GM23248 (cell line): Measurements from ENCODE around the gene RRAS2. TPM values are rescaled to one million over a fixed set of nuclear protein-coding genes. Genes with fewer than 3 reads are reported as not detected.

Experiments used
- DNase-seq: peaks from one replicate; pipeline ENCODE4 v3.0.0-alpha.2; 2015
- H2AFZ ChIP-seq: fragments of 200-600 bp; sonication (generic); 2 replicates; pipeline ENCODE4 v1.6.1; 2016; ENCODE audit warnings: antibody characterized with exemption
- H3F3A ChIP-seq: fragments of 200-600 bp; sonication (generic); 2 replicates; pipeline ENCODE4 v1.6.1; 2016; ENCODE audit warnings: mild to moderate bottlenecking, antibody characterized with exemption, mixed run types; ENCODE audit not compliant: insufficient read depth
- H3K27ac ChIP-seq: fragments of 200-600 bp; sonication (generic); 2 replicates; pipeline ENCODE4 v1.5.1; 2016; ENCODE audit warnings: mild to moderate bottlenecking
- H3K27me3 ChIP-seq: fragments of 200-600 bp; sonication (generic); replicated peaks from 2 replicates; pipeline ENCODE4 v1.6.1; 2016; ENCODE audit warnings: mild to moderate bottlenecking; ENCODE audit not compliant: insufficient read depth
- H3K36me3 ChIP-seq: fragments of 200-600 bp; sonication (generic); 2 replicates; pipeline ENCODE4 v1.6.1; 2016; ENCODE audit warnings: low read depth, mild to moderate bottlenecking
- H3K4me1 ChIP-seq: fragments of 200-600 bp; sonication (generic); 2 replicates; pipeline ENCODE4 v1.6.1; 2016; ENCODE audit warnings: mild to moderate bottlenecking; ENCODE audit not compliant: insufficient read depth
- H3K4me2 ChIP-seq: fragments of 200-600 bp; sonication (generic); one replicate; pipeline ENCODE4 v1.6.1; 2016; ENCODE audit warnings: mild to moderate bottlenecking; ENCODE audit not compliant: unreplicated experiment
- H3K4me3 ChIP-seq: fragments of 200-600 bp; sonication (generic); 2 replicates; pipeline ENCODE4 v1.5.1; 2016; ENCODE audit warnings: mild to moderate bottlenecking
- H3K79me2 ChIP-seq: fragments of 200-600 bp; sonication (generic); 2 replicates; pipeline ENCODE4 v1.6.1; 2016; ENCODE audit warnings: mild to moderate bottlenecking; ENCODE audit not compliant: insufficient read depth
- H3K9ac ChIP-seq: fragments of 200-600 bp; sonication (generic); 2 replicates; pipeline ENCODE4 v1.6.1; 2016; ENCODE audit warnings: mild to moderate bottlenecking
- H3K9me2 ChIP-seq: fragments of 200-600 bp; sonication (generic); 2 replicates; pipeline ENCODE4 v1.6.1; 2016; ENCODE audit warnings: mixed run types, mild to moderate bottlenecking, moderate library complexity; ENCODE audit not compliant: insufficient read depth
- H3K9me3 ChIP-seq: fragments of 200-600 bp; sonication (generic); one replicate; pipeline ENCODE4 v1.6.1; 2017; ENCODE audit warnings: low read depth
- H4K20me1 ChIP-seq: fragments of 200-600 bp; sonication (generic); 2 replicates; pipeline ENCODE4 v1.6.0; 2016; ENCODE audit not compliant: insufficient read depth
- EZH2 ChIP-seq: fragments of 200-600 bp; sonication (generic); IDR thresholded peaks from 2 replicates; pipeline ENCODE4 v1.6.1; 2018; ENCODE audit warnings: antibody characterized with exemption, mild to moderate bottlenecking; ENCODE audit not compliant: insufficient read depth, poor library complexity, severe bottlenecking
- EZH2phosphoT487 ChIP-seq: fragments of 200-600 bp; sonication (generic); IDR thresholded peaks from 2 replicates; pipeline ENCODE4 v1.6.1; 2018; ENCODE audit warnings: antibody characterized with exemption, moderate library complexity, mild to moderate bottlenecking, low read depth; ENCODE audit not compliant: insufficient read depth
- WGBS, 2 experiments: methylation state at CpG; one replicate each; pipeline ENCODE4 v1.1.6; 2015 to 2017; ENCODE audit warnings: low lambda C conversion rate in 2 of 2, low coverage in 1 of 2; ENCODE audit errors: missing lambda C conversion rate in 2 of 2; 5-methylcytosine and 5-hydroxymethylcytosine counted together
- in situ Hi-C: fragments of 300-500 bp; cut with MboI; formaldehyde crosslinking; loops from 2 replicates; pipeline ENCODE4 v1.15.0; 2020
- polyA plus RNA-seq: library from polyadenylated mRNA; unstranded; fragments of >200 nt; fragmentation: Nextera tagmentation; extraction: Ambion mirVana; gene quantifications from 2 replicates; pipeline ENCODE4 v1.2.1, GENCODE V29; 2016
- total RNA-seq: library from RNA; depleted of rRNA; stranded (reverse); fragments of >200 nt; shearing (Covaris generic); gene quantifications from 2 replicates; pipeline ENCODE4 v1.2.3, GENCODE V29; 2014

Gene RRAS2
- total and polyA plus RNA-seq, 2 experiments from 2014 or later = 268 to 382 TPM

DNA sequence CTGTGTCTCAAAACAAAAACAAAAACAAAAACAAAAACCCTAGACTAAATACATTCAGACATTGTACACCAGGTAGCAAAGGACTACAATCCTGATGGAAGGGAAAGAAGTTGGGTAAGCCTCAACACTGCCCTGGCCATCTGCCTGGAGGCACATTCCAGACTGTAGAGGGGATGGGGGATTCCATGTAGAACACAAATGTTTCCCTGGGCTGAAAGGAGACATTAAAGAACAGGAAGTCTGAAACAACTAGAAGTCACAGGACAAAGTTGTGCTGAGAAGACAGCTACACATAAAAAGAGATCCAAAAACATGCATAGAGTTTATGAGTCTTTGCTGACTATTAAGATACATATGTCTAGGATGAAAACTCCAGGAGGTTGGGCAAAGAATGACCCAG is 83.9 kb downstream of the RRAS2 start:
- no peak for DNase-seq
- Histone ChIP-seq H3K27ac (0 out of 2 replicates have a peak overlapping the region, but pooled peaks have one; percentile 1), H3K4me3 (no peak overlapping the region), H4K20me1 (no peaks in the 10 kb centered on the region), H3K79me2 (peaks cover 19% of the 10 kb centered on the region), H3K9ac (no peak overlapping the region), H3K27me3 (no peaks in the 10 kb centered on the region), H3F3A (peaks cover 96% of the 10 kb centered on the region), H3K4me1 (peaks cover 16% of the 10 kb centered on the region), H3K9me3 (no peaks in the 10 kb centered on the region), H3K9me2 (no peaks in the 10 kb centered on the region), H3K36me3 (peaks cover 66% of the 10 kb centered on the region), H2AFZ (no peak overlapping the region), H3K4me2 (no peak overlapping the region)
- no peak for TF ChIP-seq EZH2phosphoT487
- no peak for TF ChIP-seq EZH2
- in situ Hi-C loops = loop anchor here (10.0 kb wide), 1 partner anchor 60 kb away; no protein-coding TSS in a partner anchor

DNA sequence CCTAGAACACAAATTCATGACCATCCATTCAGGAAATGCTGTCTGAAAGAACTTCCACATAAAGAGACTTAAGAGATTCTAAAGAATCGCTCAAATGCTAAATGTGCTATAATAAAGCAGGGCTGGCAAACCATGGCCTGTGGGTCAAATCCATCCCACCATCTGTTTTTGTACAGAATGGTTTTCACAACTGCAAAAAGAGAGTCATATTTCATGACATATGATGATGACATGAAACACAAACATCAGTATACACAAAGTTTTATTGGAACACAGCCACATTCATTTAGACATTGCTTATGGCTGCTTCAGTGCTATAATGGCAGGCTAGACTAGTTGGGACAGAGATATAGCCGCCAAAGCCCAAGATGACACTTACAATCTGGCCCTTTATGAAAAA is 85.1 kb downstream of the RRAS2 start:
- Histone ChIP-seq H3K79me2 (peaks cover 13% of the 10 kb centered on the region; the same call in 1 of the 2 replicates), H4K20me1 (no peaks in the 10 kb centered on the region), H3K9me3 (no peaks in the 10 kb centered on the region), H3K27ac (no peak overlapping the region), H3K9me2 (no peaks in the 10 kb centered on the region), H3K4me3 (no peak overlapping the region), H3K9ac (no peak overlapping the region), H3K36me3 (peaks cover 62% of the 10 kb centered on the region), H2AFZ (no peak overlapping the region), H3K4me1 (peaks cover 7% of the 10 kb centered on the region), H3K4me2 (no peak overlapping the region), H3F3A (peaks cover 92% of the 10 kb centered on the region), H3K27me3 (no peaks in the 10 kb centered on the region)
- TF ChIP-seq EZH2 = no peak
- TF ChIP-seq EZH2phosphoT487 = no peak
- WGBS, 2 experiments = 92 to 97% methylated on average over 2 of the region's 2 CpGs
- in situ Hi-C loops = loop anchor here (10.0 kb wide), 1 partner anchor 61 kb away; no protein-coding TSS in a partner anchor
- no peak for DNase-seq

DNA sequence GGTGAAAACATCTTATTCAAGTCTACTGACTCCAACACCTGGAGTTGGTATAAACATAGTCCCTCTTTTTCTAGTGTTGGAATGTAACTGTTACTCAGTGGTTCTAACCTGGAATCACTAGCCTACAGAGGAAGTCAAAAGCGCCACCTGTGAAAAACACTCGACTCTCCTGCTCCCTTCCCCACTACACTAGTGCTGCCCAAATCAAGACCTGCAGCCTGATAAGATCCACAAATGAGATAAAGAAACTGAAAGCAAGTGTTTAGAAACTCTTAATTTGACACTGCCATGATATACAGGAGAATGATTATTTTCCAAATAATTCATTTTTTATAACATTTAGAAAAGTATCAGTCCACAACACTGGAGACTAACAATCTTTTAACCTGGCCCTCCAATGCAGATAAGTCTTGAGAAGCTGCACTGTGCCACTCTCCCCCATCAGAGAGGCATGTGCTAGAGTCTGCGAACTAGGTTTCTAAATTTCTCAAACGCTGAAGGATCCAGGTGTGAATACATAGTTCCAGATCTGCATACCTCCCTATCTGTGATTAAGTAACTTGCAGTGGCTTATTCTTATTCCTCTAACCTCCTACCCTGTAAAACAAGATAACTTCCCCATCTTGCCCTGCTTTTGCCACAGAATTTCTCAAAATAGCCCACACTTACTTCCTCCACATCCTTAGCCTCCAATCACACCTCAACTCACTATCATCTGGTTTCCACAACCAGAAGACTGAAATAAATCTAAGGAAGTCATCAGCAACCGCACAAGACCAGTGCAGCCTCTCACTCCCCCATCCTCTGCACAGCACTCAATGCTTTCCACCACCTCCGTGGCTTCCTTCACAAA is 88.1 kb downstream of the RRAS2 start:
- in situ Hi-C loops = loop anchor here (10.0 kb wide), 1 partner anchor 64 kb away; no protein-coding TSS in a partner anchor
- Histone ChIP-seq H3K79me2 (peaks cover 13% of the 10 kb centered on the region; the same call in 1 of the 2 replicates), H3K9me3 (no peaks in the 10 kb centered on the region), H3K27me3 (no peaks in the 10 kb centered on the region), H3K27ac (no peak overlapping the region), H3K9ac (no peak overlapping the region), H3K4me1 (no peaks in the 10 kb centered on the region), H3F3A (peaks cover 80% of the 10 kb centered on the region), H3K4me3 (no peak overlapping the region), H3K9me2 (no peaks in the 10 kb centered on the region), H4K20me1 (no peaks in the 10 kb centered on the region), H3K4me2 (no peak overlapping the region), H3K36me3 (peaks cover 76% of the 10 kb centered on the region), H2AFZ (no peak overlapping the region)
- no peak for DNase-seq
- no peak for TF ChIP-seq EZH2phosphoT487
- TF ChIP-seq EZH2 = no peak
- WGBS, 2 experiments = 71 to 74% methylated on average over 6 of the region's 6 CpGs

DNA sequence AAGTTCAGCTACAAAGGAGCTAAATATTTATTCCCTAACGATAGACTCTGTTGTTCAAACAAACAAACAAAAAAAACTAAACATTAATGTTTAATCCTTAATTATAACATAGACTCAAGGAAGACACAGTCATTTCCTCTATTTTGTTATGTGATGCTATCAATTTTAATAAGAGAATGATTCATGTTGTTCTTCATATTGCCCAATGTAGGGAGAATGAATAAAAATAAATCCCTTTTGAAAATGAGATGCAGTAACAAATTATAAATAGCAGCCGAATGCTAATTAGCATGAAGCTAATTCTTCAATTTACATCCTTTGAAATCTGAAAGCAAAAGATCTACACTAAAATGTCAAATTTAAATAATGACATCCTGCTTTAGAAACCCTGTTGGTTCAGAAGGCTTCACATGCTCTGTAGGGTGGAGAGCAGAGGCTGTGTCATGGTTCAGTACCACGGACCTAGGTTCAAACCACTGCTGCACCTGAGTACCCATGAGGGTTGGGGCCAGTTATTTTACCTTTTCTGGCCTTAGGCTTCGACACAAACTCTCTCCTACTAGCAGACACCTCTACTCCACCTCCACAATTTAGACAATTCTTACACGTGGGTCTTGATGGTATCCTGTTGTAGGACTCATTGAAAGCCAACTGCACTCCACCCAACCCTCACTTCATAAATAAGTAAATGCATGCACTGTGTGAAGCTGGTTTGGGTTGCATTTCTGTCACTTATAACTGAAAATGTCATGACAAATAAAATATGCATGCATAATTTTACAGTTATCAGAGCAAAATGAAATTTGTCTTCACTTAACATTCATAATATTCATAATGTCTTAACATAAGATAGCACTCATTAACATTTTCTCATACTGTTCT is 89.0 kb downstream of the RRAS2 start:
- in situ Hi-C loops = loop anchor here (10.0 kb wide), 1 partner anchor 65 kb away; no protein-coding TSS in a partner anchor

More for the DNA sequence above, 89.0 kb downstream of the RRAS2 start:
- H3K9ac ChIP-seq = no peak overlapping the region
- peaks cover 80% of the 10 kb centered on the region for H3F3A ChIP-seq
- no peaks in the 10 kb centered on the region for H3K9me3 ChIP-seq
- TF ChIP-seq EZH2 (no peak), EZH2phosphoT487 (no peak)
- H3K27me3 ChIP-seq = no peaks in the 10 kb centered on the region
- no peaks in the 10 kb centered on the region for H3K4me1 ChIP-seq
- no peak overlapping the region for H2AFZ ChIP-seq
- no peak for DNase-seq
- H3K36me3 ChIP-seq = peaks cover 77% of the 10 kb centered on the region
- no peak overlapping the region for H3K4me2 ChIP-seq
- peaks cover 13% of the 10 kb centered on the region; the same call in 1 of the 2 replicates for H3K79me2 ChIP-seq
- no peak overlapping the region for H3K4me3 ChIP-seq
- 70 to 71% methylated on average over 5 of the region's 5 CpGs for WGBS, 2 experiments
- no peaks in the 10 kb centered on the region for H3K9me2 ChIP-seq
- H3K27ac ChIP-seq = no peak overlapping the region
- no peaks in the 10 kb centered on the region for H4K20me1 ChIP-seq
